DOHH2 (cell line): ENCODE data around the gene GLDC.

ENCODE experiments used
- CTCF ChIP-seq: fragments of 200-600 bp; sonication (generic); IDR thresholded peaks from one replicate; pipeline ENCODE4 v1.5.1; 2014; ENCODE audit warnings: antibody characterized with exemption, mild to moderate bottlenecking, low read depth, low read length; ENCODE audit not compliant: poor library complexity, severe bottlenecking
- EZH2phosphoT487 ChIP-seq: fragments of 200-600 bp; sonication (generic); IDR thresholded peaks from 2 replicates; pipeline ENCODE4 v1.6.1; 2017; ENCODE audit warnings: borderline replicate concordance, mild to moderate bottlenecking, antibody characterized with exemption, low read length, moderate library complexity, mixed read lengths

DNA sequence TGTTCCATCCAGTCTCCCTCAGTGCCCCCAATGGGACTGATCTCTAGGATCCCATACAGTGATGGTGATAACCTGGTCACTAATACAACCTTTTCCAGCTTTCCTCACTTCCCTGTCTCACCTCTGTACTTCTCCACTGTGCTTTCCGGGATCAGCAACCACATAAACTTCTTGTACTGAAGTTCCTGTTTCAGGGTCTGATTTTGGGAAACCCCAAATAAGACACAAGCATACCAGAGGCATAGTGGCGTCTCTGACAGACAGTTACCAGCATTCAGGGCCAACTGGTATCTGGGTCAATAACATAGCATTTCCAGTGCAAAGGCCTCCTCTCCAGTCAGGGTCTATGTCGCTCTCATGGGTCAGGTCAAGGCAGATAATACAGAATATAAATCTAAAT lies 64.3 kb downstream of the GLDC start:
- TF ChIP-seq EZH2phosphoT487: no peak
- no peak for TF ChIP-seq CTCF
